ENCODE results near the gene SLFN14. TPM values are rescaled to one million over a fixed set of nuclear protein-coding genes. Genes with fewer than 3 reads are reported as not detected.
"Not testable (repeated sequence)": the region's sequence is repeated elsewhere in the genome, so short reads cannot be mapped to it uniquely, and the experiment has no call there.

The SLFN14 gene
- not detected in 2 replicates for total RNA-seq (2014; rRNA removed; shearing (Covaris generic))

- no peak for DNase-seq (ENCODE audit: low read depth)
Observed at GRCh38 chr17:35560703-35561102, at the start of gene SLFN14. Gene SLFN14, minus strand, starts transcription at chr17:35560819. Its CDS starts 2,757 bp downstream, at chr17:35558062.

GRCh38 chr17:35609831-35610230, 49.2 kb upstream of the SLFN14 start:
- no peak for DNase-seq (ENCODE audit: low read depth)

GRCh38 chr17:35607239-35607847, 46.7 kb upstream of the SLFN14 start:
- DNase-seq (ENCODE audit: low read depth) = no peak

DNA sequence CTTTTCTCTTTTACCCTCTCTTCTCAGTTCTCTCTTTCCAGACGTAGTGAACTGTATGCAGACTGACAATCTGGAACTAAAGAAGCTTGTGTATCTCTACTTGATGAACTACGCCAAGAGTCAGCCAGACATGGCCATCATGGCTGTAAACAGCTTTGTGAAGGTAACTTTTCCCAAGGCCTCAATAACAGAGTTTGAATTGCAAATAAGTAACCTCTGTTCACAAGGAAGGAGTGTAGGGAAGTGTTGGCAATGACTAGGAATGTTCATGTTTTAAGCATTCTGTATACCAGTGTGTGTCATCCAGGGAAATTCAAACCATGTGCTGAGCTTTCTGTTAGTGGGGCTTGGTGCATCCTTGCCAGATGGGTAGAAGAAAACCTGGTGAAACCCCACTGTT, 45.1 kb upstream of the SLFN14 start:
- DNase-seq (ENCODE audit: low read depth) = no peak

- no peak for DNase-seq (ENCODE audit: low read depth)
Observed at GRCh38 chr17:35603674-35604073, 43.1 kb upstream of the SLFN14 start.

GRCh38 chr17:35597604-35598003, 37.0 kb upstream of the SLFN14 start:
- DNase-seq (ENCODE audit: low read depth) = no peak

- DNase-seq (ENCODE audit: low read depth) = no peak
Observed at GRCh38 chr17:35596530-35597233, 36.1 kb upstream of the SLFN14 start.

DNA sequence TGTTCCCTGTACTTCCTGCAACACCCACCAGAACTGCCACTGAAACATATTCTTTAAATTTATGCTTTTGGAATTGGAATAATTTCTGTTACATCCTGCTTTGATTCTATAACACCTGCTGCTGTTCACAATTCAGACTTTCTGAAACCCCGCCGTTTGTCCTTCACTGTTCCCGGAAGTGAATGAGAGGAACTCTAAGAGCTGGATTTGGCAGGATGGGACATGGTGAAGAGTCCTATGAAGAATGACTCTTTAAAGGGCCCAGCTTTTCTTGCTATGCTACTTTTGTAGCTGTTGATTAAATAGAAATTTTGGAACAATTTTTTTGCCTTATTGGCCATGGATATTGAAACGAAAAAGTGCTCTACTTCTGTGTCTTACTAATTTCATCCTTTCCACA, 35.5 kb upstream of the SLFN14 start:
- DNase-seq (ENCODE audit: low read depth) = no peak

DNA sequence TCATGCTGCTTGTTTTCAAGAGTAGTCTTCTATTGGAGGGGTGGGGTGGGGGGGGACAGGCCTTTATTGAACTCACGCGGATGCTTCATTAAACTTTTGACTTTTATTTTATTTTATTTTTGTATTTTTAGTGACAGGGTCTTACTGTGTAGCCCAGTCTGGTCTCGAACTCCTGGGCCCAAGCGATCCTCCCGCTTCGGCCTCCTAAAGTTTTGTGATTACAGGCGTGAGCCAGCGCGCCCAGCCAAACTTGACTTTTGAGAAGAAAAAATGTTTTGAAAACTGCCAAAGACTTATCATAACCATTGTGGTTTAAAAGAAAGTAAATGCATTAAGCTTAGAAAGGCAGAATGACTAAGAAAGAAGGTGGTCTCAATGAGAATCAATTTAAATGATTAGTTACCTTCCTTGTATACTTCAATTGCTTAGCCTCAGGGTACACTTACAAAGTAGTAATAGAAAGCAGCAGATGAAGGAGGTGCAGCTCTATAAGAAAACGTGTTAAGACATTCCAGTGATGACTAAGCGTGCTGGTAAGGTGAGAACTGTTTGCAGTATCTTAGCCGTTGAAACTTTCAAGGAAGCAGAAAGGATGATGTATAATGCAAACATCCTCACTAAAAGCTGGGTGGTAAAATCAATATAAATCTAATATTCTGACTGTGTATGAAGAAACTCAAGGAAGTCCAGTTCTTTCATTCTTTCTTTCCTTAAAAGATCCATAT, 27.7 kb upstream of the SLFN14 start:
- DNase-seq (ENCODE audit: low read depth) = peak; percentile 37

GRCh38 chr17:35587074-35587961, 26.7 kb upstream of the SLFN14 start, which contains the start of gene AP2B1:
Gene AP2B1, plus strand, starts transcription at chr17:35587322. Its CDS starts 6,709 bp downstream, at chr17:35594031.
- DNase-seq (ENCODE audit: low read depth) = peak; percentile 90

- DNase-seq (ENCODE audit: low read depth) = no peak
Observed at GRCh38 chr17:35586569-35587073, 26.0 kb upstream of the SLFN14 start.

DNA sequence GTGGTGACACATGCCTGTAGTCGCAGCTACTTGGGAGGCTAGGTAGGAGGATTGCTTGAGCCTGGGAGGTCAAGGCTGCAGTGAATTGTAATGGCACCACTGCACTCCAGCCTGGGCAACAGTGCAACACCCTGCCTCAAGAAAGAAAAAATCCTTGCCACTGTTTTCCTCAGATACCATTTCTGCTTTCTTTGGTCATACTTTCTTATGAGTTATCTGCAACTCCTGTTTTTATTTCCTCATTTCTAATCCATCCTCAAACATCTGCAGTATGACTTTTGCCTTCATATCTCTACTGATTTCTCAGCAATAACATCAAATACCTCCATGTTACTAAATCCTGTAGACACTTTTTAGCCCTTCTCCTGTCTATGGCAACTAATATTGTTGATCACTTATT, 23.4 kb upstream of the SLFN14 start:
- DNase-seq (ENCODE audit: low read depth) = no peak

- DNase-seq (ENCODE audit: low read depth) = no peak
Observed at GRCh38 chr17:35578929-35579432, 18.4 kb upstream of the SLFN14 start.

DNA sequence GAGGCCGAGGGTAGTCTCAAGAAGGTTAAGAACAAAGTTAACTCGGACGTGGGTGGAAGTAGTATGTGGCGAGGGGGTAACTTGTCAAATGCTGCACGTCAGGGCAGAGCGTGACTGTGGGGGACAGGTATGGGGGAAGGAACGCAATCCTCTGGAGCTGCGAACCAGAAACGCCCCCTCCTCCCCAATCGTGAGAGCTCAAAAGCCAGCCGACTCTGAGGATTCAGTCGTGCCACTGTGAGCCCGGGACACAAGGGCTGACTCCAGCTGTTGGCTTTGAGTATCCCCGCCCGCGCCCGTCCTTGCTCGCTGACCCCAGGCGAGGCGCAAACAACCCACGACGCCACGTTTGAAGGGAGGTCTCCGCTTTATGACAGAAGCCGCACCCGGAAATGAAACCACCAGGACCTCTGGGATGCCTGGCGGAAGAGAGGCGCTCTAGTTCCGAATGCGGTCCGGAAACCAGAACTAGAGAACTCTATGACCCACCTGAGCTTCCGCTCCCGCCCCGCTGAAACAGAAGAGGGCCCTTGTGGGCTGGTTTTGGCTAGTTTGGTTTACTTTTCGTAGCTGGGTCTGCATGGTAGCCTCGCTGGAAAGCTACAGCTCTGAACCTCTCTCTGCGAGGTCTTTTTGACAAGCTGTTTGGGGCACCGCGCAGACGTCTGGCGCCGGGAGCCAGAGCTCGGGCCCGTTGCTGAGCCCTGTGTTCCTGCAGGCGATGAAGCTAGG, 17.7 kb upstream of the SLFN14 start, which contains the start of gene PEX12:
TSS of gene PEX12 (minus strand) at position 375 of the 732 bp plus-strand sequence. CDS start 550 bp downstream, outside the sequence.
- peak; percentile 87 for DNase-seq (ENCODE audit: low read depth)

- no peak for DNase-seq (ENCODE audit: low read depth)
Observed at GRCh38 chr17:35577830-35578196, 17.2 kb upstream of the SLFN14 start.

DNA sequence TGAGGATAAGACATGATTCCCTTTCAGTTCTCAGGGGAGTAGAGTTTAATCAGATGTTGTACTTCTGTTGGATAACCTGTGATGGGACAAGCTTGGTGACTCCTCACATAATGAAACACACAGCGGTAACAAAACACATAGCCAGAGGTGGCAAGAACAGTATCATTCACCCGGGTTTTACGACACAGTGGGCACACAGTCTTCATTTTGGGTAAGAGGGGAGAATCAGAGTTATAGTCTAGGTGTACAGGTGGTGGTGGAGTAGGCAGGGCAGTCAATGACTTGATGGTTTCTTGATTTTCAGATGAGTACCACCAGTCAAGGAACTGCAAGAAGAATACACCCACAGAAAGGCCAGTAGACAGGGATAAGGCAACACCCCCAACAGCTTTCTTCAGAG, 15.1 kb upstream of the SLFN14 start:
- DNase-seq (ENCODE audit: low read depth) = no peak

DNA sequence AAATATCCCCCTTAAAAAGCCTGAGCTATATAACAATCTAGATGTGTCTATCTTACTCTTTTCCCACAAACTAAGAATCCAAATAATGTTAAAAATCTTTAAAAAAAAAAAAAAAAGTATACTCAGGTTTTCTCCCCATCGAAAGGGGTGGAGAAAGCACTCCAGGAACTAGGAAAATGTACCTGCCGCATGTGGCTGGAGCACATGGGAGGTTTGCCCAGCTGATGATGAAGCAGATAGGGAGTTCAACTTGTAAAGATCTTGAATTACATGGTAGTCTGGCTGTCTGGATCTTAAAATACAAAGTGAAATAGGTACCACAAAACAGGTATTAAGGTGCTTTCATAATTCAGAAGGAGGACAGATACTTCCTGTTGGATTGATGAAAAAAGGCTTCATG, 8.8 kb upstream of the SLFN14 start:
- DNase-seq (ENCODE audit: low read depth) = no peak

GRCh38 chr17:35568561-35568960, 7.9 kb upstream of the SLFN14 start:
- DNase-seq (ENCODE audit: low read depth) = peak; percentile 63

- no peak for DNase-seq (ENCODE audit: low read depth)
Observed at GRCh38 chr17:35566968-35567367, 6.3 kb upstream of the SLFN14 start.

- not testable (repeated sequence) for DNase-seq (ENCODE audit: low read depth)
Observed at GRCh38 chr17:35563181-35563580, 2.6 kb upstream of the SLFN14 start.

Data from RPMI7951 (cell line).